HAP-1 (cell line): ENCODE measurements around the gene CEP104.
"Not testable (repeated sequence)": the region's sequence is repeated elsewhere in the genome, so short reads cannot be mapped to it uniquely, and the experiment has no call there.

Experiments used
- DNase-seq, 2 experiments: peaks; one replicate each; pipeline ENCODE4 v3.0.0-alpha.2; 2016 to 2020; ENCODE audit warnings: low spot score in 2 of 2
- H3K27me3 ChIP-seq: fragments of 250-450 bp; sonication (Bioruptor Pico); 2 replicates; pipeline ENCODE4 v1.5.1; 2020; ENCODE audit warnings: low read depth, mild to moderate bottlenecking, moderate library complexity
- H3K36me3 ChIP-seq: fragments of 250-450 bp; sonication (Bioruptor Pico); replicated peaks from 2 replicates; pipeline ENCODE4 v1.5.1; 2020; ENCODE audit warnings: mild to moderate bottlenecking
- H3K4me1 ChIP-seq: fragments of 250-450 bp; sonication (Bioruptor Pico); 2 replicates; pipeline ENCODE4 v1.5.1; 2020; ENCODE audit warnings: mild to moderate bottlenecking
- H3K4me3 ChIP-seq: fragments of 250-450 bp; sonication (Bioruptor Pico); 2 replicates; pipeline ENCODE4 v1.5.1; 2020; ENCODE audit warnings: mild to moderate bottlenecking, moderate library complexity
- H3K9me3 ChIP-seq: fragments of 250-450 bp; sonication (Bioruptor Pico); 2 replicates; pipeline ENCODE4 v1.5.1; 2020; ENCODE audit warnings: mild to moderate bottlenecking, moderate library complexity
- in situ Hi-C: fragments of 300-500 bp; cut with MboI; formaldehyde crosslinking; loops from 3 replicates; pipeline ENCODE4 v1.14.3; 2020; ENCODE audit warnings: low sequenced_read_pairs, inconsistent platforms, mixed read lengths

CEP104 gene

GRCh38 chr1:3803905-3804626, 52.9 kb downstream of the CEP104 start:
- Histone ChIP-seq H3K27me3 (no peaks in the 10 kb centered on the region), H3K4me1 (no peaks in the 10 kb centered on the region), H3K9me3 (peaks cover 9% of the 10 kb centered on the region), H3K4me3 (no peak overlapping the region), H3K36me3 (no peaks in the 10 kb centered on the region)
- in situ Hi-C loops: no loop called here
- DNase-seq: no peak

- H3K4me1 ChIP-seq, in situ Hi-C loops, H3K27me3 ChIP-seq, H3K36me3 ChIP-seq, H3K4me3 ChIP-seq, H3K9me3 ChIP-seq, DNase-seq: not testable (repeated sequence)
Measured at GRCh38 chr1:3800795-3801194, 56.2 kb downstream of the CEP104 start.

- H3K27me3 ChIP-seq: no peaks in the 10 kb centered on the region
- in situ Hi-C loops: no loop called here
- no peak for DNase-seq
Measured at GRCh38 chr1:3799976-3800685, 56.9 kb downstream of the CEP104 start.

GRCh38 chr1:3796215-3797061, 60.6 kb downstream of the CEP104 start, which contains the start of gene LRRC47:
LRRC47 (minus strand) TSS chr1:3796498; CDS start chr1:3796476, 22 bp downstream.
- Histone ChIP-seq H3K9me3 (no peaks in the 10 kb centered on the region), H3K27me3 (no peaks in the 10 kb centered on the region), H3K4me3 (peak within 1 kb of the TSS; percentile 55), H3K4me1 (peaks cover 27% of the 10 kb centered on the region), H3K36me3 (no peaks in the 10 kb centered on the region; the same call in 1 of the 2 replicates)
- DNase-seq: peak; percentile 89 to 95
- in situ Hi-C loops: no loop called here

More at GRCh38 chr1:3799976-3800685, 56.9 kb downstream of the CEP104 start:
- no peak overlapping the region for H3K4me3 ChIP-seq
- H3K9me3 ChIP-seq: no peaks in the 10 kb centered on the region
- H3K4me1 ChIP-seq: peaks cover 10% of the 10 kb centered on the region
- H3K36me3 ChIP-seq: no peaks in the 10 kb centered on the region

GRCh38 chr1:3795453-3796214, 61.4 kb downstream of the CEP104 start:
- in situ Hi-C loops: no loop called here
- Histone ChIP-seq H3K36me3 (no peaks in the 10 kb centered on the region; the same call in 1 of the 2 replicates), H3K4me1 (peaks cover 27% of the 10 kb centered on the region), H3K4me3 (peak overlapping the region; percentile 55), H3K9me3 (no peaks in the 10 kb centered on the region), H3K27me3 (no peaks in the 10 kb centered on the region)
- DNase-seq: peak in 1 of 2 experiments; percentile 19

- Histone ChIP-seq H3K9me3 (no peaks in the 10 kb centered on the region), H3K27me3 (no peaks in the 10 kb centered on the region), H3K36me3 (peaks cover 8% of the 10 kb centered on the region), H3K4me1 (peaks cover 19% of the 10 kb centered on the region), H3K4me3 (no peak overlapping the region)
- no peak for DNase-seq
- in situ Hi-C loops: no loop called here
Measured at GRCh38 chr1:3790952-3791351, 66.1 kb downstream of the CEP104 start.

- Histone ChIP-seq H3K36me3 (peaks cover 11% of the 10 kb centered on the region), H3K4me1 (peaks cover 19% of the 10 kb centered on the region), H3K27me3 (no peaks in the 10 kb centered on the region), H3K9me3 (no peaks in the 10 kb centered on the region), H3K4me3 (no peak overlapping the region)
- no peak for DNase-seq
- in situ Hi-C loops: no loop called here
Measured at GRCh38 chr1:3790500-3790923, 66.5 kb downstream of the CEP104 start.

GRCh38 chr1:3789421-3790300, 67.3 kb downstream of the CEP104 start:
- no peaks in the 10 kb centered on the region for H3K9me3 ChIP-seq
- H3K4me3 ChIP-seq: no peak overlapping the region
- H3K4me1 ChIP-seq: peaks cover 15% of the 10 kb centered on the region
- no peaks in the 10 kb centered on the region for H3K27me3 ChIP-seq
- DNase-seq: no peak
- in situ Hi-C loops: no loop called here
- H3K36me3 ChIP-seq: peaks cover 19% of the 10 kb centered on the region

- Histone ChIP-seq H3K4me3 (no peak overlapping the region), H3K27me3 (no peaks in the 10 kb centered on the region), H3K4me1 (peaks cover 7% of the 10 kb centered on the region), H3K36me3 (peaks cover 27% of the 10 kb centered on the region), H3K9me3 (no peaks in the 10 kb centered on the region)
- in situ Hi-C loops: no loop called here
- no peak for DNase-seq
Measured at GRCh38 chr1:3788756-3789420, 68.1 kb downstream of the CEP104 start.

- Histone ChIP-seq H3K9me3 (no peaks in the 10 kb centered on the region), H3K27me3 (no peaks in the 10 kb centered on the region), H3K36me3 (peaks cover 32% of the 10 kb centered on the region), H3K4me3 (no peak overlapping the region), H3K4me1 (peaks cover 3% of the 10 kb centered on the region)
- DNase-seq: no peak
- in situ Hi-C loops: no loop called here
Measured at GRCh38 chr1:3787745-3788605, 69.0 kb downstream of the CEP104 start.

- H3K9me3 ChIP-seq: no peaks in the 10 kb centered on the region
- in situ Hi-C loops: no loop called here
- H3K4me3 ChIP-seq: no peak overlapping the region
- H3K27me3 ChIP-seq: no peaks in the 10 kb centered on the region
- H3K36me3 ChIP-seq: peaks cover 35% of the 10 kb centered on the region
- DNase-seq: no peak
- no peaks in the 10 kb centered on the region for H3K4me1 ChIP-seq
Measured at GRCh38 chr1:3787349-3787715, 69.7 kb downstream of the CEP104 start.
